Mammary epithelial cell (primary cell): Measurements from ENCODE around the gene AFAP1L2.

Source experiments
- CTCF ChIP-seq, 2 donors: IDR thresholded peaks in 1 of 2; conservative IDR thresholded peaks in 1 of 2; 2 replicates each; pipeline ENCODE4 v1.5.1; 2011 to 2012; ENCODE audit warnings: inconsistent platforms in 2 of 2, low read length in 2 of 2, mild to moderate bottlenecking in 2 of 2, control low read depth in 1 of 2, low read depth in 1 of 2; ENCODE audit not compliant: insufficient read depth in 1 of 2; ENCODE audit errors: extremely low read depth in 1 of 2
- EZH2 ChIP-seq: IDR thresholded peaks from 2 replicates; pipeline ENCODE4 v1.6.1; 2012; ENCODE audit warnings: low read length, inconsistent platforms, borderline replicate concordance

- TF ChIP-seq EZH2 (no peak), CTCF (conservative IDR thresholded peaks at IDR 0.05 in 1 of 2, IDR thresholded peaks at IDR 0.05 in 1 of 2; ENCODE audit: extremely low read depth in 1 of 2, insufficient read depth in 1 of 2, low read depth in 1 of 2, low read length in 2 of 2) (no peak)
Measured at GRCh38 chr10:114391599-114391998, 12.7 kb downstream of the AFAP1L2 start.
